ENCODE measurements around the gene PDGFD.

DNA sequence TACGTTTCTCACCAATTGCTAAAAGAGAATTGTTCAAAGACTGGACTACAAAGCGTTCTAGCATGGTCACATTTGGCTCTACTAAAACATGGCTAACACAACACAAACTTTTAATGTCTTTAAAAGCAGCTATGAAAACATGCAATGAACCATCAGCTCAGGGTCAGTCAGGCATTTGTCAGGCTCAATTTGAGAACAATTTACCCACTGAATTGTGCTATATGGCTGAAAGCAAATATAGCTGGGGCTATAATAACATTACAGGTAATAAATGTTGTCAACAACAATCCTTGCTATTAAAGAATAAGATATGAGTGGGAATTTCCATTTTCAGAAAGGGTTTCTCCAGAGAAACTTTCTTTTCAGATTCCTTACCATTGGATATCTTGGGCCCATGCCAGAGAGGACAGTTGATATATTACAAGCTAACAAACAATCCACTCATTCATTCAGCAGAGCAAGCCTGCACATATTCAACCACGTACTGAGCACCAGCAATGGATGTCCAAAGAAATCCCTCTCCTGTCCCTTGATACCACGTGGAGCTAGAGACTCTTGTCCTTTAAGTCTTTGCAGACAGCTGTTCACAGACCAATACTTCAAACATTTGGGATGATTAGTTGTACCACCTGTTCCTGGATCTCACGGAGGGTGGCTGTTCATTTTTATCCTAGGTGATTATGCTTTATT lies 210.0 kb downstream of the PDGFD start:
- TF ChIP-seq FOXK2 (IDR thresholded peaks at IDR 0.05): no peak
- no peak for TF ChIP-seq BHLHE40 (IDR thresholded peaks at IDR 0.05; ENCODE audit: borderline replicate concordance)
- no peak for TF ChIP-seq SP1 (IDR thresholded peaks at IDR 0.05)
- TF ChIP-seq TARDBP (IDR thresholded peaks at IDR 0.05): no peak
- no peak for TF ChIP-seq SUZ12 (IDR thresholded peaks at IDR 0.05)
- no peak for TF ChIP-seq LEF1 (IDR thresholded peaks at IDR 0.05; ENCODE audit: borderline replicate concordance)
- TF ChIP-seq FOXM1 (IDR thresholded peaks at IDR 0.05; ENCODE audit: borderline replicate concordance): no peak
- no peak for TF ChIP-seq ELF4 (IDR thresholded peaks at IDR 0.05)
- no peak for TF ChIP-seq ZNF384 (IDR thresholded peaks at IDR 0.05)
- TF ChIP-seq, protein P1, sequence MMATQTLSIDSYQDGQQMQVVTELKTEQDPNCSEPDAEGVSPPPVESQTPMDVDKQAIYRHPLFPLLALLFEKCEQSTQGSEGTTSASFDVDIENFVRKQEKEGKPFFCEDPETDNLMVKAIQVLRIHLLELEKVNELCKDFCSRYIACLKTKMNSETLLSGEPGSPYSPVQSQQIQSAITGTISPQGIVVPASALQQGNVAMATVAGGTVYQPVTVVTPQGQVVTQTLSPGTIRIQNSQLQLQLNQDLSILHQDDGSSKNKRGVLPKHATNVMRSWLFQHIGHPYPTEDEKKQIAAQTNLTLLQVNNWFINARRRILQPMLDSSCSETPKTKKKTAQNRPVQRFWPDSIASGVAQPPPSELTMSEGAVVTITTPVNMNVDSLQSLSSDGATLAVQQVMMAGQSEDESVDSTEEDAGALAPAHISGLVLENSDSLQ (IDR thresholded peaks at IDR 0.05): no peak
- TF ChIP-seq HDGF (IDR thresholded peaks at IDR 0.05; ENCODE audit: borderline replicate concordance): no peak
- TF ChIP-seq ARNT (IDR thresholded peaks at IDR 0.05): no peak
- TF ChIP-seq L3MBTL2 (conservative IDR thresholded peaks at IDR 0.05): no peak
- TF ChIP-seq FOXA1 (IDR thresholded peaks at IDR 0.05): no peak
